Cardiac septum (tissue), 1 donor: ENCODE results near the gene PRKN. TPM values are rescaled to one million over a fixed set of nuclear protein-coding genes. Genes with fewer than 3 reads are reported as not detected.

Experiments used
- DNase-seq: peaks from one replicate; pipeline ENCODE4 v3.0.0-alpha.2; 2020; ENCODE audit warnings: low spot score
- intact Hi-C: fragments of 100-400 bp; cut with DNase I; formaldehyde crosslinking; loops from one replicate; pipeline ENCODE4 v1.14.0; 2022
- total RNA-seq: library from RNA; stranded (reverse); fragmentation: NEBNext Ultra II Directional; extraction: Animal tissue kit (Norgen Biotek cat#: 25700); gene quantifications from one replicate; pipeline ENCODE4 v1.2.1, GENCODE V29; 2021
- donor health status: DM: no; HTN: no; CAD: no.

The PRKN gene
- total RNA-seq, 1 donor from 2014 or later, result 23.2 TPM

DNA sequence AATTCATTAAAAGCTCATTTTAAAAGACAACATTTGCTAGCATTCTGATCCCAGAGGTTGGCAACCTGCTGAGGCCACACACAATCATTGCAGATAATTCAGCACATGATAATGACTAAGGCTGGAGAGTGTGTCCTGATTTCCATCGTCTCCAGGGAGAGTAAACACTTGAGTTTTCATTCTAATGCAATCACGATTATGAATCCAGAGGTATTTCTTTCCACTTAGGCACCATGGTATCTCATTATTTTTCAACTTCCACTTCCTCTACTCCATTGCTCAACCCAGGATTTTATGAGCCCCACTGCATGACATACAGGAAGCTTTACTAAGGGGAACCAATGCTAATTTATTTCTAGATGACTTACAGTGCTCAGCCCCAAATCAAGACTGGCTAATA lies 1179.9 kb downstream of the PRKN start:
- intact Hi-C loops, result no loop called here
- no peak for DNase-seq

DNA sequence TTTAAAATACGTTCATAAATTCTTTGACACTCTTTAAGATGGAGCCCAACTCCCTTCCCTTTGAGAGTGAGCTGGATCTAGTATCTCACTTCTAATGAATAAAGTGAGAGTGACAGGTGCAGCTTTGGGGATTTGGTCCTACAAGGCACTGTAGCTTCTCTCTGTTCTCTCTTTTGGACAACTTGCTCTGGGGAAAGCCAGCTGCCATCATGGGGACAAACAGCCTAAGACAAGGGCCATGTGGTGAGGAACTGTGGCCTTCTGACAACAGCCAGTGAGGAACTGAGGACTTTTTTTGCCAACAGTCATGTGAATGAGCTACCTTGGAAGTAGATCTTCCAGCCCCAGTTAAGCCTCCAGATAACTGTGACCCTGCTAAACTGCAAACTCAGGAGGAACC lies 1180.9 kb downstream of the PRKN start:
- no peak for DNase-seq
- intact Hi-C loops, result no loop called here

DNA sequence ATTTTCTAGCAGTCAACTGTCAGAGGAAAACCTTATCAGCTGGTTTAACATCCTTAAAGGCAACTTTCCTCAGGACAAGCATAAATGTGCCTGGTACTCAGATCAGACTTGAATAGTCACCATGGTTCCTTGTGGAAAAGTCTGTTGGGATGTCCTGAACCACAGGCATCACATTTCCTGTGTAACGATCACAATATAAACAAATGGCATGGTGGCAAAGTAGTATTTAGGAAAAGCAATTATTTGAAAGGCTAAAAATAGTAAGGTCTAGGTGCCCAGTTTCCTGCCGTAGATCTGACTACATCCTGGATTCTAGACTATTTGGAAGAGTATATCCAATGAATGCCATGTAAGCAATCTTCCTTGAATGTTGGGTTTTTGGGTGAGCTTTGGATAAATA lies 1181.8 kb downstream of the PRKN start:
- no peak for DNase-seq
- intact Hi-C loops, result no loop called here

DNA sequence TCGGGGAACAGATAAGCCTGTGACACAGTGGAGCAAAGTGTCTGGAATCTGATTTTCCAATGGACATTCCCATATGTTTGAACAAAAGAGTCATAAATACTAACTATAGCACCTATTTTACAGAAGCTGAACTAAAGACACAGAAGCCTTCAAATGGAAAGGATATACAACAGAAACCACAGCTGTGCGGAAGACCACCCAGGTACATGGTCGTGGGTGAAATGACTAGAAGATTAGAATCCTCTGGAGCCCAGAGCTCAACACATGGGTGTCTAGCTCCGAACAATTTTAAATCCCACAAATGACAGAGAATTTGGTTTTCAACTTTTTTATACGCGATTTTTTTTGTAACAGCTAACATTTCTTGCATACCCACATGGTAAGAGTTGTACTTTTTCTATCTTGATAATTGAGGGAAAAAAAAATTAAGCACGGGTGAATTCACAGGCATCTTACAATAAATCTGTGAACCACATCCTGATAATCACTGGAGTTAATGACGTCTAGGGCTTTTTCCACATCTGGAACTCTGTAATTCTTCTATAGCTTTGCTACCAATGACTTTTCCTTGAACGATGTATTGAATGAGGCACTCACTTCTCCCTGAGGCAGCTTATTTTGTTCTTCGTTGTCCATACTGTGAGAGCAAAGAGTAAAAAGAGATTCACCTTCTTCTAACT lies 1182.6 kb downstream of the PRKN start:
- DNase-seq, result no peak
- intact Hi-C loops, result no loop called here

DNA sequence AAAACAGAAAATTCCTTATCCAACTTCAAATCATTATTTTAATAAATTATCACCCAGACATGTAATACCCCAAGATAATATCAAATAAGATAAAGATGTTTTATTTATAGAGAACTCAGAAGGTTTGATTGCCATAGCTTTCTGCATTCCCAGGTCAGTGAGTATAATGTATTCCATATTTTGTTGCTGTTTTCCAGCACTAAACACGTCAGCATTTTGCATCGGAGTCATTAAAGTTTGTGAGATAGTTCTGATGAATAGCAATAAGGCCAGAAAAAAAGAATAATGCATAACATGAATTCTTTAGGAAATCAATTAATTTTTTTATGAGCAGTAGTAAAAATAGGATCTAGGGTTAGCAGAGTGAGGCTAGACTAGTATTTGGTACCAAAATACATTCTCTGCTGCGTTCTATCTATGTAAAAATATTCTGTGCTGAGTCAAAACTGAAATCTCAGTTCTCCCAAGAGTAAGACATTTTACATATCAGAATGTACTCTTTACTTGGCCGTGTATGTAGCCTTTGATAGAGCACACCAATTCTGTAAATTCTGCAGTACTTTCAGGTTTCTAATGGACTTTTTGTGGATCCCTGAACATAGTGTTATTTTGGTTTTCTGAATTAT lies 1183.8 kb downstream of the PRKN start:
- DNase-seq, result no peak
- intact Hi-C loops, result no loop called here

DNA sequence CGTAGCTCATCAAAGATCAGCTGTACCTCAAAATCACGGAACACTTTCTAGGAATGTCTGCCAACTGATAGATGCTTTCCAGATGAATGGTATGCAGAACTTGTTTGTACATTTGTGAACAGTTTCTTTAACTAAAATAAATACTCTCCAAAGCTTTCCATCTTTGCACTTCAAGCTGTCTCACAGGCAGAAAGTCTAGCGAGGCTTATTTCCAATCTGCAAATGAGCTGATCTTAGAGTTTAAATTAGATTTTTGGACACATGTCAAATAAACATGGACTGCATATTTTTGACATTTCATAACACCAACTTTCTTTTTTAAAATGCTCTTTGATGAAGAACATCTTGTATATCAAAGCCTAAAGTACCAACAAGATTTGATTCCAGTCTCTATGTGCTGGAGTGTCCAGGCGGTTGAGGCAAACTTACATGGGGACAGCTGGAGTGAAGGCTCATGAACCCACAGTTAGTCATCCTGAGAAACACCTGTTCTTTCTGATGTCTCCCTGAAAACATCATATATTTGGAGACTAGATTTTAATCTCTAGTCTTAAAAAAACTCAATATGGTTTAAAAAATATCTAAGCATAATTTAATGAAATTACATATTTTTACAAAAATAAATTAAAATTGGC lies 1185.1 kb downstream of the PRKN start:
- DNase-seq, result no peak
- intact Hi-C loops, result no loop called here

DNA sequence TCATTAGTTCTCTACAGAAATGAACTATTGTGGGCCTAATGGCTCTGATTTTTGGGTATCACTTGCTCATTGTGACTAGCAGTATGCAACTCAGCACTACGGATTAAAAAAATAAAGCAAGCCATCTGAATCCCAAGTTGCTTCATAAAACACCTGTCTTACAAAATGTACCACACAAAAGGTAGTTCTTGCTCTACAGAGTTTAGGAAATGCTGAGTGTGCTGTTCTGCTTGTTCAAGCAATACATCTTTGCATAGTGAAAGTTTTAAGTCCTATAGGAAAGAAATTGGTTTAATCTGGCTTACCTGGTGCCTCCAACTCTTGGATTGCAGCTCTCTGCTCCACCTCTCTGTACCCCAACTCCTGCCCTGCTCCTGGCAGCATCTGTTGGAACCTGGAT lies 1187.0 kb downstream of the PRKN start:
- no peak for DNase-seq
- intact Hi-C loops, result no loop called here

DNA sequence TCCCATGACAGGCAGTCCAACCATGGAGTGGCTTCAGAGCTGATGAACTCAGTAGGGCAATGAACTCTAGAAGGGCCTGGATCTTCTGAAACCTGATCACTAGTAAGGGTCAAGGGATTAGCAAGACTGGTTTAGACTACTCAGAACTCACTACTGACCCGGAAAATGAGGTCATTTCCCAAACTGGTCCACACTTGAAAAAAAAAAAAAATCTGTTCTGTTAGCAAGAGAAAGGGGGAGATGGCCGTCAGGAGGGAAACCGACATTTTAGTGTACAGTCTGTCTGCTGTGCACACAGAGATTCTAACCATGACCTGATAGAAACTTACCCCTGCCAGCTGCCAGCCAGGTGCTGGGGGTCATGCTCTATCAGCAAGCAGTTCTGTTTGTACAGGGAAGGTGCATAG lies 1191.3 kb downstream of the PRKN start:
- no peak for DNase-seq
- intact Hi-C loops, result no loop called here

DNA sequence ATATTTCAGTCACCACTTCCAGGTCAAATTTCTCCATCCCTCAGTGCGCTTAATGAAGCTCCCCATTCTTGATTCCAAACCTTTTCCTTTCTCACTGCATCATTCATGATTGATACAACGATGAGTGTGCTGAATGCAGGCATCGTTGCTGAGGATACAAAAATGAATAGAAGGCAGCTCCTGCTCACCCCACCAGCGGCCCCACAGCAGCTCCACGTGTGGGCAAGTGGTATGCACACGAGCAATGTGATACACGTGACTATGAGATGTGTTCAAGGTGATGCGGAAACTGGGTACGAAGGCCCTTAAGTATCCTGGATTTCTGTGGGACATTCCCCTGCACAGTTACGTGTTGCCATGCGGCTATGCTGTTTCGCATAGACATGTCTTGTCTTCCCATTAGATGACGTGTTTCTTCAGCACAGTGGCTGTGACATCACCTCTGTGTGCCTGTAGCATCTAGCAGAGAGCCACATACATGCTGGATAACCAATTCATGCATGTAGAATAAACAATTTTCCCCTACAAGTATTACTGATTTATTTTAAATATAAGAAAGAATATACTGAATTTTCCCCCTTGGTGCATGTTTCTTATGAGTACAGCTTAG lies 1193.2 kb downstream of the PRKN start:
- no peak for DNase-seq
- intact Hi-C loops, result no loop called here

DNA sequence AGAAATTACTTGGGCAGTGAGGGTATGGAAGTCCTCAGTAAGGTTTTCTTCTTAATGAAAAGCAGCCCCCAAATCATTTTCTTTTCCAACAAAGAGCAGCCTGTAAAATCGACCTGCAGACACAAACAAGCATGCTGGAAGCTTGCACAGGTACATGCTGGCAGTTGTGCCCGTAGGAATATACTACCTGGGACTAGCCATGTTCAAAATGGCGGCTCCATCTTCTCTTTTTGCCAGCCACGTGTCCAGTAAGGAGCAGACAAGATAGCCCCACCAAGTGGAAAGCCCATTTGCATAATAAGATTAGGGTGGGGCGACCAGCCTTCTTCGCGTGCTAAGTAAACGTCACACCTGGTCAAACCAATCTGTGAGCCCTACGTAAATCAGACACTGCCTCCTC lies 1194.3 kb downstream of the PRKN start:
- DNase-seq, result no peak

DNA sequence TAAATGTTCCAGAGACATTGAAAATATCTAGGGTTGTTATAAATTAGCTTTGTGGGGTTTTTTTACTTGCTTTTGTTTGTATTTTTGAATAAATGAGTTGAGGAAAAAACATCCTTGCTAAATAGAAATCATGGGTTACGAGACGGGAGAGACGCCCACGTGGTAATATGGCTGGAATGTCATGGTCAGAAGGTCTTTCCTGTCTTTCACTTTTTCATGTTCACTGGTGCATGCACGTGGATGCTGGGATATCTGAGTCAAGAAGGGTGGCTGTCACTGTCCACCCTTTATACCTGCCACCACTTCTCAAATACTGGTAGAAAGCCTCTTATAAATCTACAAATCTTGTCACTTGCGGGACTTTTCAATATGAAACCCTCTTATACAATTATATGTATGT lies 1195.0 kb downstream of the PRKN start:
- intact Hi-C loops, result no loop called here
- DNase-seq, result no peak

More for the DNA sequence above, 1194.3 kb downstream of the PRKN start:
- intact Hi-C loops, result no loop called here

DNA sequence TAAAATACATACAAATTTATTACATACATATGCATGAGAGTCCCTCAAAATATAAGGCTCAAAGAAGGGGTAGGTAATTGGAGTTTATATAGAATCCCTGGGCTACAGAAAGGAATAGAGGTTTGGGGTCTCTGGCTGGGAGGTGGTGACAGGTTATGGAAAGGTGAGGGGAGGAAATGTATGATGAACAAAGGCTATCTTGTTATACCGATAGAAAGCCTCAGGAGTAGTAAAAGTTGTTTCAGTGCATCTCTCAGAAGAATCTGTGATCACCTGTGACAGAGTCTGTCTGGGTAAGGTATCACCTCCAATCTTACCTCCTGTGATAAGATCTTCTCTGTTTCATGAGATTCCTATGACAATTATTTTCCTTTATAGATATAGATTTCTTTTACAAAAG lies 1200.8 kb downstream of the PRKN start:
- intact Hi-C loops, result no loop called here
- no peak for DNase-seq

DNA sequence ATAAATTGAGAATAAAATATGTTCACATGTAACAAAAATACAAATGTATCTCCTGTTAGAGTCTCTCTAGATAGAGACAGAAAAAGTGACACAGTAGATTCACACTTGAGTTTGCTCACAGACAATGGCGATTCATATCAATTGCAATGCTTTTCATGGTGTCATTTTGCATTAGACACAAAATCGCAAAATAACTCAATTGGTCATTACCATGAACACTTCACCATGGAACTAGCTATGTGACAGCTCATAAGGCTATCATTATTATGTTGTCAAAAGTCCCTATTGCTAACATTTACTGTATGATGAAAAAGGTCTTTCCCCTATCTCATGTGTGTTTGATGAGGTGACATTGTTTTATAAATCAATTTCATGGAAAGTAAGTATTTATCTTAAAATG lies 1204.2 kb downstream of the PRKN start:
- DNase-seq, result no peak
- intact Hi-C loops, result no loop called here

DNA sequence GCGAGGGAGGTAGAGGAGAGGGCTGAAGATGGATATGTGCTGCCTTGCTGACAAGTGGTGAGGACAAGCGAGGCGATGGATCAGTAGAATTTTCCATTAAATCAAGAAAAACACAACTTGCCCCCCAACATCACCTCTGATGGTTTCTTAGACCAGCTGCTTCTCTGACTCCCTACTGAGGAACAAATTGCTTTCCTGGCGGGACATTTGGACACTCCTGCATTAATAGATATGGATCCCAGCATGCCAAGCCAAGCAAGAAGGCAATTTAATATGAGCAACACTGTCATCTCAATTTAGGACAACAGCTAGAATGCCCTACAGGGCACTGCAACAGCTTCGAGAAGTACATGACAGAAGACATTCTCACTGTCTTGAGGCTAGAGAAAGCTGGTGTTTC lies 1205.3 kb downstream of the PRKN start:
- DNase-seq, result no peak
- intact Hi-C loops, result no loop called here

DNA sequence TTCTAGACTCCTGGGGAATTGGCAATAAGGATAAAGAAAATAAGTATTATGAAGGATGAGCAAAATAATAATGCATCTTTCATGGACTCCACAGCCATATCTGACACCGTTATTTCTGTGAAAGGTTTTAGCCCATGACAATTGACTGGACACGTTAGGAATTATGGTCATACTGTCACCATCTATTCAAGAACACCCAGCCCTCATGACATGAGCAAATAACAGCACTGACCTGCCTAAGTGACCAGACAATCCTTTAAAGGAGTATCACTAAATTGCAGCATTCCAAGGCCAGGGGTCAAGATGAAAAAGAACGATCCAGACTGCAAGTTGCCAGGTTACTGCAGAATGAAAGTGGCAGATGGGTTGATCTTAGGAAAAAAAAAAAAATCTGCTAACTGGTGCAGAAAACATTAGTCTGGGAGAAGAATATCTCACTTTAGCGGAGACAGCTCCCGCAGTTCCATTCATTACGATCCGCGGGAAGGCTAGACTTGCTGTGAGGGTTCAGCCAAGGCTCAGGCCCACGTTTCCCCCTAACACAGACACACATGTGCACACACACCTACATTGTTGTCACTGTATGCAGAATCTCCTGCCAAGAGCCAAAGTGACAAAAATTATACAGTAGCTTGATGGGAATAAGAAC lies 1216.0 kb downstream of the PRKN start:
- DNase-seq, result no peak
- intact Hi-C loops, result no loop called here

DNA sequence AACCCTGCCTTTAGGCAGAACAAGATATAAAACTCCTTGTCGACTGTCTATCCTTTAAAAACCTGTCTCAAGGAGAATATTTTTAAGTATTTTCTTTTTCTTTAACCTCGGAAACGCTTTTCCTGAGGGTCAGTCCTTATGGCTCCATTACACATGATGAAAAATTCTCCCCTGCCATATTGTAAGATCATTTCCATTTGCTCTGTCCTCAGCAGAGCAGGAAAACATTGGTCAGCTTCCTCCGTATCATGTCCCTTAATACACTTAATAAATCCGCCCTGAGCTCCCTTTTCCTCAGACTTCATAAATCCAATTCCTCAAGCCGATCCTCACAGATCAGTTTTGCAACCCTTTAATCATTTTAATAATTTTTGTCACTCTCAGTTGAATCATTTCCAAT lies 1219.2 kb downstream of the PRKN start:
- no peak for DNase-seq
- intact Hi-C loops, result no loop called here

DNA sequence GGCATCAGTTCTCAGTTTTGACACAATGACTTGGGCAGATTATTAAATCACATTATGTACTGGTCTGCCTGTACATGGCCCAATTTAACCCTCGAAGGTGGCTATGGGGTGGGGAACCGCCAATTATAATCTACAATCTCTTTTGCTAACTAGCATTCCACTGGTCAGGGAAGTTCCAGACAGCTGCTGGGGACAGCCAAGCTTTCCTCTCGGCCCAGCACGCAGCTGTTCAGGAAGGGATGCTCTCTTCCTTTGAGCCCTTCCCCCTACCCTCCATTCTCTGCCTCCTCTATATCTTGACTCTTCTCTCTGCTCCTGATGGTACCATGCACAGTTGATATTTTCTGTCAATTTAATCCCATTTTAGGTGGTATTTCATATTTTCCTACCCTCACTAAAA lies 1220.2 kb downstream of the PRKN start:
- DNase-seq, result no peak
- intact Hi-C loops, result no loop called here

DNA sequence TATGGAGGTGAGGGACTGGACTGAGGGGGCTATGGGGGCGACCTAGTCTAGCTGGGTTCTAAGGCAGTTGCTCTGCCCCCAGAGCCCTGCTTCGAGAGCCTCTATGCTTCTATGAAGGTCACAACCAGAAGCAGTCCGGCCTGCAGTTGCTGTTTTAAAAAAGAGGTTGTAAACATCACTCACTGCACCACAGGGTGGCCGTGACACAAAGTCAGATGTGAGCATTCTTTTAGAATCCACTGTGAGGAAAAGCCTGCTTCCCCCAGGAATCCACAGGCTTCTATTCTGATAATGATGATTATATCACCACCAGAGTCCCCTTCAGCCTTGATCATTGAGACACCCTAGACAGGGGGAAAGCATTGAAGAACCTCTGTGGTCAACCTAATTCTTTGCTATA lies 1224.0 kb downstream of the PRKN start:
- intact Hi-C loops, result no loop called here
- no peak for DNase-seq

DNA sequence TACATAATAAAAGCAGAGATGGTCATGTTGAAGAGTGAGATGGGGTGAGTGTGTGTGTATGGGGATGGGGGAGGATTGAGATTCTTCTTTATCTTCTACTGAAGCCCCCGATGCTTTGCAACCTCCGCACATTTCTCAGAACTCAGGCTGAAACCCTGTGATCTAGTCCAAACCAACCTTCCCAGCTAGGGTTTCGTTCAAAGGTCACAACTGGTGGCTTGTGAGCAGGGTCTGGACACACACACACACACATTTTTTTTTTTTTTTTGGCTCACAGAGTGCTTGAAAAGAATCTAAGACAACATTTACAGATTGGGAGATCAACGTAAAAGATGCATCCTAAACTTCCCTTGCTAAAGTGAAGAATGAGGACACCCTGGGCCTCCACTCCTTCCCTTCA lies 1228.7 kb downstream of the PRKN start:
- no peak for DNase-seq
- intact Hi-C loops, result loop anchor here (5.0 kb wide), 1 partner anchor 82 kb away; no protein-coding TSS in a partner anchor

DNA sequence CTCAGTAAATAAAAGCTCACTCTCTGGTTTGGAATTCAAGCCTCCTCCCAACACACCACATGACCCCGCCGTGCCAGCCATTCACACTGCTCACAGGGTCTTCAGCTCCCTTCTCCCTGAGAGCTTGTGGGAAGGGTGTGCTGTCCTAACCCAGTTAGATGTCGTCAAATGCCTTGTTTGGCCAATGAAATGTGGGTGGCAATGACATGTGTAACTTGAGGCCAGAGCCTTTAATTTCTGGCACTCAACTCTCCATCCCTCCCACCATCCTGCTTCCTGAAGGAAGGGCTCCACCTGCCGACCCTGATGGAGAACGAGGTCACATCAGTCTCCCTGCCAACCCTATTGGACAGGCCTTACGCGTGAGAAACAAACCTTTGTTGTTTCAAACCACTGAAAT lies 1229.2 kb downstream of the PRKN start:
- no peak for DNase-seq
- intact Hi-C loops, result loop anchor here (5.0 kb wide), 1 partner anchor 81 kb away; no protein-coding TSS in a partner anchor
